Measurements from ENCODE around the gene ILDR2. TPM values are rescaled to one million over a fixed set of nuclear protein-coding genes. Genes with fewer than 3 reads are reported as not detected.
A peak's percentile ranks its signal among the peaks of the same experiment; 100 is the strongest.
"Not testable (repeated sequence)": the region's sequence is repeated elsewhere in the genome, so short reads cannot be mapped to it uniquely, and the experiment has no call there.

Gene ILDR2
- total and polyA plus RNA-seq, 2 experiments from 2014 or later: not detected

DNA sequence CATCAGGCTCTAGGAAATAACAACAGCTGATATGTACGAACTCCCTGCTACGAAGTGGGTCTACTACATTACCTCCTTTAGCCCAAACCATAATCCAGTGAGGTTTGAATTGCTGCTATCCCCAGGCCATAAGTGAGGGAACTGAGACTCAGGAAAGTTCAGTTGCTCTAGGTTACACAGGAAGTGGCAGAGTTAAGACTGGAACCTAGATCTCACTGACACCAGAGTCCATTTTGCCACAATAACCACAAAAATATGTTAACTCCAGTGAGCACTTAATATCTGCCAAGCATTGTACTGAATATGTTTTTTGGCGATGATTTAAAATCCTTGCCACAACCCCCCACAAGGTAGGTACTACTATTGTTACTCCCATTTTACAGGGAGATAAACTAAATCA is 90.4 kb downstream of the ILDR2 start:
- no peak overlapping the region for H3K9ac ChIP-seq
- no peak overlapping the region for H3K4me2 ChIP-seq (ENCODE audit: unreplicated experiment)
- in situ Hi-C loops (cut with MboI): no loop called here
- no peaks in the 10 kb centered on the region for H4K20me1 ChIP-seq (ENCODE audit: insufficient read depth)
- no peak overlapping the region for H3K27ac ChIP-seq
- no peaks in the 10 kb centered on the region for H3K9me2 ChIP-seq (ENCODE audit: insufficient read depth)
- no peaks in the 10 kb centered on the region for H3K79me2 ChIP-seq (ENCODE audit: insufficient read depth)
- no peaks in the 10 kb centered on the region for H3K9me3 ChIP-seq (ENCODE audit: low read depth)
- no peak overlapping the region for H2AFZ ChIP-seq
- H3K4me3 ChIP-seq: no peak overlapping the region
- H3K27me3 ChIP-seq (replicated peaks; ENCODE audit: insufficient read depth): peaks cover 34% of the 10 kb centered on the region
- H3K36me3 ChIP-seq (ENCODE audit: low read depth): no peaks in the 10 kb centered on the region
- 63 to 66% methylated on average over 3 of the region's 3 CpGs for WGBS, 2 experiments (ENCODE audit: low coverage in 1 of 2, low lambda C conversion rate in 2 of 2, missing lambda C conversion rate in 2 of 2)
- no peaks in the 10 kb centered on the region for H3K4me1 ChIP-seq (ENCODE audit: insufficient read depth)
- TF ChIP-seq EZH2phosphoT487 (IDR thresholded peaks at IDR 0.05; ENCODE audit: insufficient read depth, low read depth): no peak
- TF ChIP-seq EZH2 (IDR thresholded peaks at IDR 0.05; ENCODE audit: insufficient read depth, poor library complexity, severe bottlenecking): no peak
- no peaks in the 10 kb centered on the region for H3F3A ChIP-seq (ENCODE audit: insufficient read depth)
- DNase-seq: no peak

DNA sequence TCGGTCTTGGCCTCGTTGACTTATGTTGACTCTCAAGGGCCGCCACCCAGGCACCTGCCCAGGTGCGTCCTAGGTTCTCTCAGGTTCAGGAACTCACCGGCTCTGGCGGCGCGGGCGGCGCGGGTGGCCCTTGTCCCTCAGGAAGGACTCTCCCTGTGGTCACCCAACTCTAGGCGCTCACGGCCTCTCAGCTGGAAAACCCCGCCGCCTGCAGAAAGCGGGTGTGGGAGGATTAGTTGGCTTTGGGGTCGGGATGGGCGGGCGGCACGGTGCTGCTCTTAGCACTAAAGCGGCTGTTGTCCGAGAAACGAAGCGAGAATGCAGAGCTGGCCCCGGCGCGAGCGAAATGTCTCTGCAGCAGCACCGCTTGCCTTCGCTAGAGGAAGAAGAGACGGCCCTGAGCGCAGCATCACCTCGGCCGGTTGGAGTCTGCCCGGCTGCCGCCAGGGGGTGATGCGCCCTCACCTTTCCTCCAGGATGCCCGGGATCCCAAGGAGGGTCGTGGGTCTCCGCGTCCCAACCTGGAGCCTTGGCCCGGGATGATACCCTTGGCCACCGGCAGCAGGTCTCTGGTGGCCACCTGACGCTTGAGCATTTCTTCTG is 91.2 kb downstream of the ILDR2 start:
- DNase-seq: peak; percentile 59
- no peaks in the 10 kb centered on the region for H3K4me1 ChIP-seq (ENCODE audit: insufficient read depth)
- H3K9me3 ChIP-seq (ENCODE audit: low read depth): no peaks in the 10 kb centered on the region
- H3K79me2 ChIP-seq (ENCODE audit: insufficient read depth): no peaks in the 10 kb centered on the region
- H4K20me1 ChIP-seq (ENCODE audit: insufficient read depth): no peaks in the 10 kb centered on the region
- H3K36me3 ChIP-seq (ENCODE audit: low read depth): no peaks in the 10 kb centered on the region
- H3K4me2 ChIP-seq (ENCODE audit: unreplicated experiment): no peak overlapping the region
- no peak overlapping the region for H3K9ac ChIP-seq
- TF ChIP-seq EZH2 (IDR thresholded peaks at IDR 0.05; ENCODE audit: insufficient read depth, poor library complexity, severe bottlenecking) (no peak), EZH2phosphoT487 (IDR thresholded peaks at IDR 0.05; ENCODE audit: insufficient read depth, low read depth) (no peak)
- H3K27me3 ChIP-seq (replicated peaks; ENCODE audit: insufficient read depth): peaks cover 28% of the 10 kb centered on the region
- H3K9me2 ChIP-seq (ENCODE audit: insufficient read depth): no peaks in the 10 kb centered on the region
- H3F3A ChIP-seq (ENCODE audit: insufficient read depth): no peaks in the 10 kb centered on the region
- H3K4me3 ChIP-seq: no peak overlapping the region
- in situ Hi-C loops (cut with MboI): no loop called here
- 5 to 13% methylated on average over 34 to 38 of the region's 44 CpGs for WGBS, 2 experiments (ENCODE audit: low coverage in 1 of 2, low lambda C conversion rate in 2 of 2, missing lambda C conversion rate in 2 of 2)
- H3K27ac ChIP-seq: no peak overlapping the region
- no peak overlapping the region for H2AFZ ChIP-seq

- WGBS, 2 experiments (ENCODE audit: low coverage in 1 of 2, low lambda C conversion rate in 2 of 2, missing lambda C conversion rate in 2 of 2): 21 to 25% methylated on average over 2 of the region's 2 CpGs
- Histone ChIP-seq H3K9ac (no peak overlapping the region), H3K9me2 (ENCODE audit: insufficient read depth) (no peaks in the 10 kb centered on the region), H3K4me3 (no peak overlapping the region), H3K27me3 (replicated peaks; ENCODE audit: insufficient read depth) (peaks cover 28% of the 10 kb centered on the region), H3K4me1 (ENCODE audit: insufficient read depth) (no peaks in the 10 kb centered on the region), H3K4me2 (ENCODE audit: unreplicated experiment) (no peak overlapping the region), H3F3A (ENCODE audit: insufficient read depth) (no peaks in the 10 kb centered on the region), H3K79me2 (ENCODE audit: insufficient read depth) (no peaks in the 10 kb centered on the region), H3K27ac (no peak overlapping the region), H3K9me3 (ENCODE audit: low read depth) (no peaks in the 10 kb centered on the region), H3K36me3 (ENCODE audit: low read depth) (no peaks in the 10 kb centered on the region), H2AFZ (no peak overlapping the region), H4K20me1 (ENCODE audit: insufficient read depth) (no peaks in the 10 kb centered on the region)
- TF ChIP-seq EZH2 (IDR thresholded peaks at IDR 0.05; ENCODE audit: insufficient read depth, poor library complexity, severe bottlenecking) (no peak), EZH2phosphoT487 (IDR thresholded peaks at IDR 0.05; ENCODE audit: insufficient read depth, low read depth) (no peak)
- DNase-seq: peak; percentile 23
- in situ Hi-C loops (cut with MboI): no loop called here
Observed at GRCh38 chr1:166882893-166883292, 92.4 kb downstream of the ILDR2 start.

DNA sequence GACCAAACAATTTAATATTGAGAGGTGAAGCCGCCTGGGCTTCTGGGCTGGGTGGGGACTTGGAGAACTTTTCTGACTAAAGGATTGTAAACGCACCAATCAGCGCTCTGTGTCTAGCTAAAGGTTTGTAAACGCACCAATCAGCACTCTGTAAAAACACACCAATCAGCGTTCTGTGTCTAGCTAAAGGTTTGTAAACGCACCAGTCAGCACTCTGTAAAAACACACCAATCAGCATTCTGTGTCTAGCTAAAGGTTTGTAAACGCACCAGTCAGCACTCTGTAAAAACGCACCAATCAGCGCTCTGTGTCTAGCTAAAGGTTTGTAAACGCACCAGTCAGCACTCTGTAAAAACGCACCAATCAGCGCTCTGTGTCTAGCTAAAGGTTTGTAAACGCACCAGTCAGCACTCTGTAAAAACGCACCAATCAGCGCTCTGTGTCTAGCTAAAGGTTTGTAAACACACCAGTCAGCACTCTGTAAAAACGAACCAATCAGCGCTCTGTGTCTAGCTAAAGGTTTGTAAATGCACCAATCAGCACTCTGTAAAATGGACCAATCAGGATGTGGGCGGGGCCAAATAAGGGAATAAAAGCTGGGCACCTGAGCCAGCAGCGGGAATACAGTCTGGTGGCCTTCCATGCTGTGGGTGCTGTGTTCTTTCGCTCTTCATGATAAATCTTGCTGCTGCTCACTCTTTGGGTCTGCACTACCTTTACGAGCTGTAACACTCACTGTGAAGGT is 97.0 kb downstream of the ILDR2 start:
- H3K79me2 ChIP-seq (ENCODE audit: insufficient read depth): peaks cover 22% of the 10 kb centered on the region
- H3K4me2 ChIP-seq (ENCODE audit: unreplicated experiment); H3K4me3 ChIP-seq; H3K4me1 ChIP-seq (ENCODE audit: insufficient read depth); H4K20me1 ChIP-seq (ENCODE audit: insufficient read depth); H3F3A ChIP-seq (ENCODE audit: insufficient read depth); DNase-seq; H3K27me3 ChIP-seq (replicated peaks; ENCODE audit: insufficient read depth); H3K9me2 ChIP-seq (ENCODE audit: insufficient read depth); in situ Hi-C loops (cut with MboI); H2AFZ ChIP-seq; H3K9me3 ChIP-seq (ENCODE audit: low read depth); H3K9ac ChIP-seq; H3K36me3 ChIP-seq (ENCODE audit: low read depth); H3K27ac ChIP-seq: not testable (repeated sequence)
- 84 to 88% methylated on average over 12 to 21 of the region's 21 CpGs for WGBS, 2 experiments (ENCODE audit: low coverage in 1 of 2, low lambda C conversion rate in 2 of 2, missing lambda C conversion rate in 2 of 2)

Measured in GM23248 (cell line).